Bronchial epithelial cell (primary cell): ENCODE measurements around the gene MMP24. TPM values are rescaled to one million over a fixed set of nuclear protein-coding genes. Genes with fewer than 3 reads are reported as not detected.

ENCODE experiments used
- DNase-seq: peaks from one replicate; pipeline ENCODE4 v3.0.0-alpha.2; 2010; ENCODE audit warnings: low read depth
- FAIRE-seq: peaks from 2 replicates; lab custom pipeline; 2011; peaks lifted over from hg19 to GRCh38; lab: Jason Lieb, UNC
- H3K27me3 ChIP-seq: 2 replicates; pipeline ENCODE4 v1.5.1; 2011; ENCODE audit warnings: low read length; ENCODE audit not compliant: control insufficient read depth, insufficient read depth
- H3K36me3 ChIP-seq: 2 replicates; pipeline ENCODE4 v1.5.1; 2011; ENCODE audit warnings: low read length; ENCODE audit not compliant: control insufficient read depth, insufficient read depth
- H3K4me3 ChIP-seq: 2 replicates; pipeline ENCODE4 v1.5.1; 2011; ENCODE audit warnings: mild to moderate bottlenecking, low read depth, low read length, control low read depth
- CTCF ChIP-seq: IDR thresholded peaks from 2 replicates; pipeline ENCODE4 v1.5.1; 2011; ENCODE audit warnings: mild to moderate bottlenecking, moderate library complexity, low read length, control low read depth, inconsistent platforms; ENCODE audit not compliant: insufficient read depth, severe bottlenecking
- total RNA-seq: library from RNA; depleted of rRNA; stranded (reverse); fragments of >200 nt; gene quantifications from 2 replicates; pipeline ENCODE4 v1.2.1, GENCODE V29; 2014

Gene MMP24
- total RNA-seq, 1 donor from 2014 or later, result not detected

- FAIRE-seq, result no peak
- H3K36me3 ChIP-seq, result no peaks in the 10 kb centered on the region
- no peak for TF ChIP-seq CTCF
- DNase-seq, result no peak
- H3K4me3 ChIP-seq, result no peak overlapping the region
- H3K27me3 ChIP-seq, result no peaks in the 10 kb centered on the region
These were observed 64.5 kb downstream of the MMP24 start for GRCh38 chr20:35290887-35291417.

- FAIRE-seq, result no peak
- DNase-seq, result no peak
- Histone ChIP-seq H3K36me3 (no peaks in the 10 kb centered on the region), H3K27me3 (no peaks in the 10 kb centered on the region), H3K4me3 (no peak within 1 kb of the TSS)
- no peak for TF ChIP-seq CTCF
These were observed 65.4 kb downstream of the MMP24 start, which contains the start of gene FAM83C for GRCh38 chr20:35291654-35292503. TSS of gene FAM83C (minus strand) at chr20:35292425. CDS start at chr20:35292304, 121 bp downstream.

GRCh38 chr20:35292504-35293285 lies 66.2 kb downstream of the MMP24 start:
- TF ChIP-seq CTCF, result no peak
- no peak for DNase-seq
- Histone ChIP-seq H3K27me3 (no peaks in the 10 kb centered on the region), H3K4me3 (no peak overlapping the region), H3K36me3 (no peaks in the 10 kb centered on the region)
- FAIRE-seq, result no peak

GRCh38 chr20:35293303-35294292 lies 67.1 kb downstream of the MMP24 start:
- no peaks in the 10 kb centered on the region for H3K27me3 ChIP-seq
- FAIRE-seq, result no peak
- no peaks in the 10 kb centered on the region for H3K36me3 ChIP-seq
- TF ChIP-seq CTCF, result no peak
- no peak for DNase-seq
- no peak overlapping the region for H3K4me3 ChIP-seq

- FAIRE-seq, result no peak
- H3K27me3 ChIP-seq, result no peaks in the 10 kb centered on the region
- DNase-seq, result no peak
- no peak overlapping the region for H3K4me3 ChIP-seq
- no peak for TF ChIP-seq CTCF
- H3K36me3 ChIP-seq, result no peaks in the 10 kb centered on the region
These were observed 67.8 kb downstream of the MMP24 start for GRCh38 chr20:35294293-35294685.
